PC-9 (cell line): ENCODE results near the gene ATP2C1. TPM values are rescaled to one million over a fixed set of nuclear protein-coding genes. Genes with fewer than 3 reads are reported as not detected.

Experiments
- BruUV-seq: library from RNA; stranded (reverse); fragments of 400-500 nt; replicated peaks from 2 replicates; lab custom pipeline; 2021; lab: Mats Ljungman, UMichigan
- CTCF ChIA-PET: fragments of 300-600 bp; sonication (Branson Sonifier 250); formaldehyde crosslinking; loops from one replicate; lab custom pipeline; 2022; ENCODE audit warnings: antibody characterized with exemption; lab: Charles Lee
- POLR2A ChIA-PET: fragments of 300-600 bp; sonication (Branson Sonifier 250); formaldehyde crosslinking; loops from one replicate; lab custom pipeline; 2022; ENCODE audit warnings: antibody characterized with exemption; ENCODE audit not compliant: unreplicated experiment; lab: Charles Lee
- DNase-seq, 2 experiments: peaks; one replicate each; pipeline versions ENCODE4 v3.0.0 to v3.0.0-alpha.2; 2015 to 2022; ENCODE audit warnings: mixed read lengths in 1 of 2
- H2AFZ ChIP-seq: fragments of 200-600 bp; sonication (generic); 2 replicates; pipeline ENCODE4 v1.8.1; 2017; ENCODE audit warnings: antibody characterized with exemption
- H3F3A ChIP-seq: fragments of 200-600 bp; sonication (generic); 2 replicates; pipeline ENCODE4 v1.8.1; 2017; ENCODE audit warnings: antibody characterized with exemption, mild to moderate bottlenecking, low read depth; ENCODE audit not compliant: insufficient read depth
- H3K27ac ChIP-seq: fragments of 200-600 bp; sonication (generic); 2 replicates; pipeline ENCODE4 v1.6.1; 2016; ENCODE audit warnings: mixed run types
- H3K27me3 ChIP-seq: fragments of 200-600 bp; sonication (generic); 2 replicates; pipeline ENCODE4 v1.6.1; 2016; ENCODE audit warnings: low read depth, mixed run types; ENCODE audit not compliant: insufficient read depth
- H3K36me3 ChIP-seq: fragments of 200-600 bp; sonication (generic); 2 replicates; pipeline ENCODE4 v1.6.1; 2016; ENCODE audit warnings: low read depth, mixed run types
- H3K4me1 ChIP-seq: fragments of 200-600 bp; sonication (generic); replicated peaks from 2 replicates; pipeline ENCODE4 v1.6.1; 2016; ENCODE audit warnings: mixed run types; ENCODE audit not compliant: insufficient read depth
- H3K4me2 ChIP-seq: fragments of 200-600 bp; sonication (generic); 2 replicates; pipeline ENCODE4 v1.6.1; 2017; ENCODE audit warnings: mixed run types
- H3K4me3 ChIP-seq: fragments of 200-600 bp; sonication (generic); 2 replicates; pipeline ENCODE4 v1.6.1; 2016; ENCODE audit warnings: mixed run types
- H3K79me2 ChIP-seq: fragments of 200-600 bp; sonication (generic); 2 replicates; pipeline ENCODE4 v1.6.1; 2017; ENCODE audit warnings: low read depth, mixed run types
- H3K9me2 ChIP-seq: fragments of 200-600 bp; sonication (generic); 2 replicates; pipeline ENCODE4 v1.8.1; 2017; ENCODE audit warnings: mild to moderate bottlenecking; ENCODE audit not compliant: insufficient read depth
- H3K9me3 ChIP-seq: fragments of 200-600 bp; sonication (generic); 2 replicates; pipeline ENCODE4 v1.8.1; 2016; ENCODE audit warnings: low read depth; ENCODE audit not compliant: insufficient read depth
- H4K20me1 ChIP-seq: fragments of 200-600 bp; sonication (generic); 2 replicates; pipeline ENCODE4 v1.8.1; 2017; ENCODE audit not compliant: insufficient read depth
- EZH2 ChIP-seq: fragments of 200-600 bp; sonication (generic); IDR thresholded peaks from 2 replicates; pipeline ENCODE4 v1.8.0; 2017; ENCODE audit warnings: antibody characterized with exemption, low read depth
- intact Hi-C: fragments of 100-400 bp; cut with micrococcal nuclease; formaldehyde crosslinking; loops from one replicate; pipeline ENCODE4 v1.10.0; 2022; ENCODE audit not compliant: unreplicated experiment
- total RNA-seq: library from RNA; stranded (reverse); gene quantifications from 2 replicates; pipeline ENCODE4 v1.2.3, GENCODE V29; 2021
- TF ChIP-seq, protein P1 (sequence below): fragments of 200-600 bp; sonication (generic); conservative IDR thresholded peaks from 2 replicates; pipeline ENCODE4 v1.6.1; 2017; ENCODE audit warnings: mixed run types, antibody characterized with exemption, mild to moderate bottlenecking, moderate library complexity

ATP2C1 gene
- total RNA-seq, 1 experiment from 2014 or later, result 101 TPM

- H3K27ac ChIP-seq, result no peak overlapping the region
- H3K27me3 ChIP-seq, result no peaks in the 10 kb centered on the region
These were observed 62.4 kb downstream of the ATP2C1 start for GRCh38 chr3:130956281-130956680.

DNA sequence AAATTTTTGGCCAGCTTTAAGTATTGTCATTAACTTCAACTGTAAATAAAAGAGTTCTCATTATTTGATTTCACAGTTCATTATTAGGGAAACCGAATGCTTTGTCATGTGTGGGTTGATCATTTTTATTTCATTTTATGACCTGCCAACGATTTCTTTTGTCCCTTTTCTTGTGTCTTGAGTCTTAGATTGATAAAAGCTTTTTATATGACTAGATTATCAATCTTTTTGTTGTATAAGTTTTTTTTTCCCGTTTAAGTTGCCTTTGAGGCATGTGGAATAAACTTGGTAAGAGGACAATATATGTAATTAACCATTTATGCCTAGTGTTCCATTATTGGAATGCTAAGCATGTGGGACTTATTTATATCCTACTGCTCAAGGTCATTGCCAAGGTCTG, 62.8 kb downstream of the ATP2C1 start:
- Histone ChIP-seq H3K27me3 (no peaks in the 10 kb centered on the region), H3K9me3 (no peaks in the 10 kb centered on the region), H3K4me1 (no peaks in the 10 kb centered on the region), H3F3A (no peaks in the 10 kb centered on the region), H3K79me2 (no peaks in the 10 kb centered on the region), H3K4me3 (no peak overlapping the region), H3K4me2 (no peak overlapping the region), H3K9me2 (no peaks in the 10 kb centered on the region; the same call in 1 of the 2 replicates), H2AFZ (no peak overlapping the region), H3K27ac (no peak overlapping the region), H4K20me1 (no peaks in the 10 kb centered on the region), H3K36me3 (peaks cover 22% of the 10 kb centered on the region)
- no peak for TF ChIP-seq EZH2
- TF ChIP-seq, protein P1, sequence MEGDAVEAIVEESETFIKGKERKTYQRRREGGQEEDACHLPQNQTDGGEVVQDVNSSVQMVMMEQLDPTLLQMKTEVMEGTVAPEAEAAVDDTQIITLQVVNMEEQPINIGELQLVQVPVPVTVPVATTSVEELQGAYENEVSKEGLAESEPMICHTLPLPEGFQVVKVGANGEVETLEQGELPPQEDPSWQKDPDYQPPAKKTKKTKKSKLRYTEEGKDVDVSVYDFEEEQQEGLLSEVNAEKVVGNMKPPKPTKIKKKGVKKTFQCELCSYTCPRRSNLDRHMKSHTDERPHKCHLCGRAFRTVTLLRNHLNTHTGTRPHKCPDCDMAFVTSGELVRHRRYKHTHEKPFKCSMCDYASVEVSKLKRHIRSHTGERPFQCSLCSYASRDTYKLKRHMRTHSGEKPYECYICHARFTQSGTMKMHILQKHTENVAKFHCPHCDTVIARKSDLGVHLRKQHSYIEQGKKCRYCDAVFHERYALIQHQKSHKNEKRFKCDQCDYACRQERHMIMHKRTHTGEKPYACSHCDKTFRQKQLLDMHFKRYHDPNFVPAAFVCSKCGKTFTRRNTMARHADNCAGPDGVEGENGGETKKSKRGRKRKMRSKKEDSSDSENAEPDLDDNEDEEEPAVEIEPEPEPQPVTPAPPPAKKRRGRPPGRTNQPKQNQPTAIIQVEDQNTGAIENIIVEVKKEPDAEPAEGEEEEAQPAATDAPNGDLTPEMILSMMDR, result no peak
- BruUV-seq, result no TSS peak
- no peak for DNase-seq
- intact Hi-C loops, result no loop called here
- ChIA-PET CTCF (no interaction called here), POLR2A (no interaction called here)

More at GRCh38 chr3:130956281-130956680, 62.4 kb downstream of the ATP2C1 start:
- H4K20me1 ChIP-seq, result no peaks in the 10 kb centered on the region
- H3K79me2 ChIP-seq, result no peaks in the 10 kb centered on the region
- no TSS peak for BruUV-seq
- H3K4me3 ChIP-seq, result no peak overlapping the region
- no peaks in the 10 kb centered on the region for H3K9me3 ChIP-seq
- no peak for TF ChIP-seq EZH2
- TF ChIP-seq, protein P1, result no peak
- H3F3A ChIP-seq, result no peaks in the 10 kb centered on the region; the same call in 1 of the 2 replicates
- H3K4me2 ChIP-seq, result no peak overlapping the region
- H3K36me3 ChIP-seq, result peaks cover 18% of the 10 kb centered on the region
- H3K9me2 ChIP-seq, result no peaks in the 10 kb centered on the region; the same call in 1 of the 2 replicates
- H3K4me1 ChIP-seq, result no peaks in the 10 kb centered on the region
- no peak for DNase-seq
- ChIA-PET POLR2A (no interaction called here), CTCF (no interaction called here)
- H2AFZ ChIP-seq, result no peak overlapping the region
- intact Hi-C loops, result no loop called here

DNA sequence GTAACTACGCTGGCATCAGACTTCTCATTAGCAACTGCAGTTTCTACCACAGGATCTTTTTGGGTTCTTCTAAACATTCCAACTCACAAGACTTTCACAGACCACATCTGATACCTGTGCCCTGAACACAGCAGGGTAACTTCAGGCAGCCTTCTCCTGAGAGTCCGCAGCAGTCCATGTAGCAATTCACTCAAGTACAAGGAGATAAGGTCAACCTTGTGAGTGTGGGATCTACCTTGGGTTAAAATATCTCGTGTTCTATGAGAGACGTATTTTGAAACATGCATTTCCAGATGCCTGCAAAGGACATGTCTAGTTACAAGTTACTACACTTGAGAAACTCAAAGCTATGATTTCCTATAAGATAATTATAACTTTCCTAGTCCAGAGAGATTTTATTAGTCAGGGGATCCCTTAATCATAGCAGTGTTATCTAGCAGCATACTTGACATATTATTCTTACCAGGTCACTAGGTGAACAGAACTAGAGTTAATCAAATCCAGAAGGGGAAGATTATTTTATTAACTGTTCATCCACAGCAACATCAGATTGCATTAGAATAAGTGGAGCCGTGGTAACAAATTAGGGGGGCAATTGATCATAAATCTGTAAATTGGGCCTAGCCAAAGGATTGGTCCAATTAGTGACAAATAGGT, 66.4 kb downstream of the ATP2C1 start:
- no peaks in the 10 kb centered on the region for H3K27me3 ChIP-seq
- no peaks in the 10 kb centered on the region for H3K79me2 ChIP-seq
- no peak for DNase-seq
- no peak overlapping the region for H3K27ac ChIP-seq
- no peak overlapping the region for H2AFZ ChIP-seq
- TF ChIP-seq, protein P1, result no peak
- TF ChIP-seq EZH2, result no peak
- H3K36me3 ChIP-seq, result peaks cover 21% of the 10 kb centered on the region; the same call in 1 of the 2 replicates
- no peaks in the 10 kb centered on the region for H4K20me1 ChIP-seq
- H3K9me2 ChIP-seq, result no peaks in the 10 kb centered on the region; the same call in 1 of the 2 replicates
- H3K9me3 ChIP-seq, result no peaks in the 10 kb centered on the region
- H3K4me2 ChIP-seq, result no peak overlapping the region
- H3F3A ChIP-seq, result no peaks in the 10 kb centered on the region; the same call in 1 of the 2 replicates
- peaks cover 9% of the 10 kb centered on the region for H3K4me1 ChIP-seq
- ChIA-PET CTCF (no interaction called here), POLR2A (no interaction called here)
- no peak overlapping the region for H3K4me3 ChIP-seq
- BruUV-seq, result no TSS peak
- intact Hi-C loops, result no loop called here
